Testis (tissue), 3 donors: ENCODE measurements around the gene DMD. TPM values are rescaled to one million over a fixed set of nuclear protein-coding genes. Genes with fewer than 3 reads are reported as not detected.

Source experiments
- DNase-seq: peaks from one replicate; pipeline ENCODE4 v3.0.0-alpha.2; 2019
- H3K27ac ChIP-seq, 2 donors: fragments of 200-600 bp; sonication (generic); one replicate each; pipeline ENCODE4 v1.5.1; 2019
- H3K27me3 ChIP-seq: fragments of 200-600 bp; sonication (generic); one replicate; pipeline ENCODE4 v1.5.1; 2019
- H3K36me3 ChIP-seq: fragments of 200-600 bp; sonication (generic); one replicate; pipeline ENCODE4 v1.5.1; 2017; ENCODE audit warnings: low read depth; ENCODE audit errors: missing control alignments
- H3K4me1 ChIP-seq: fragments of 200-600 bp; sonication (generic); one replicate; pipeline ENCODE4 v1.5.1; 2019
- H3K4me3 ChIP-seq, 2 donors: fragments of 200-600 bp; sonication (generic); one replicate each; pipeline ENCODE4 v1.5.1; 2017 to 2019
- H3K9me3 ChIP-seq: fragments of 200-600 bp; sonication (generic); one replicate; pipeline ENCODE4 v1.5.1; 2017
- POLR2A ChIP-seq: fragments of 450-650 bp; IDR thresholded peaks from one replicate; pipeline ENCODE4 v1.6.1; 2017; ENCODE audit warnings: antibody characterized with exemption, mild to moderate bottlenecking, moderate library complexity
- WGBS, 2 donors: methylation state at CpG; one replicate each; pipeline ENCODE4 v1.1.5; 2018; 5-methylcytosine and 5-hydroxymethylcytosine counted together
- intact Hi-C: fragments of 100-400 bp; cut with DNase I; formaldehyde crosslinking; loops from one replicate; pipeline ENCODE4 v1.15.1; 2023; ENCODE audit warnings: low total_unique reads
- polyA plus RNA-seq: library from polyadenylated mRNA; stranded (reverse); fragments of 350-450 nt; fragmentation: Illumina TruSeq; extraction: RNeasy Lipid Tissue Mini Kit (QIAGEN cat#74804); gene quantifications from one replicate; pipeline ENCODE4 v1.2.3, GENCODE V29; 2014; ENCODE audit warnings: low read depth, low replicate concordance; ENCODE audit not compliant: insufficient read depth
- total RNA-seq, 2 donors: library from RNA; depleted of rRNA; stranded (reverse); fragments of >200 nt; gene quantifications; one replicate each; pipeline ENCODE4 v1.2.3, GENCODE V29; 2016
- TF ChIP-seq, protein P1 (sequence below), 3 experiments: fragments of 450-650 bp in 2 of 3; fragments of 200-600 bp in 1 of 3; sonication (generic) in 1 of 3; IDR thresholded peaks; one replicate each; pipeline ENCODE4 v1.5.1; 2016 to 2019; ENCODE audit warnings: antibody characterized with exemption in 3 of 3, mild to moderate bottlenecking in 2 of 3, moderate library complexity in 1 of 3

DMD gene
- total and polyA plus RNA-seq, 3 donors from 2014 or later = 11.3 to 34.1 (median 24.2) TPM

GRCh38 chrX:31200430-31200829 lies 2010.9 kb downstream of the DMD start:
- H3K36me3 ChIP-seq = no peaks in the 10 kb centered on the region
- WGBS, 2 donors = 62 to 77% methylated on average over 1 of the region's 1 CpG
- H3K27ac ChIP-seq = no peak overlapping the region
- no peak overlapping the region for H3K4me3 ChIP-seq
- H3K27me3 ChIP-seq = no peaks in the 10 kb centered on the region
- intact Hi-C loops = no loop called here
- H3K4me1 ChIP-seq = no peaks in the 10 kb centered on the region
- TF ChIP-seq POLR2A = no peak
- DNase-seq = no peak
- no peaks in the 10 kb centered on the region for H3K9me3 ChIP-seq

DNA sequence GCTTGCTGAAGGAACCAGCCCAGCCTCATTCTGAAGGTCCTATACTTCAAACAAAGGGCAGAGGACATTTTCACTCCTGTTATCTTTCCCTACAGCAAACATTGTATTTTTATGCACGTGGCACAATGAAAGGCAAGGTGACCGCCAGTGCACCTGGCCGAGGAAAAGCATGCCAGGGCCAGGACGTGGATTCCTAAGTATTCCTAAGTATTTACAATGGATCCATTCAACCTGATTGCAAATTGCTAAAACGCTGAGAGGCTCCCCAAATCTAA lies 2011.6 kb downstream of the DMD start:
- Histone ChIP-seq H3K4me1 (no peaks in the 10 kb centered on the region), H3K27ac (no peak overlapping the region), H3K4me3 (no peak overlapping the region), H3K27me3 (no peaks in the 10 kb centered on the region), H3K9me3 (no peaks in the 10 kb centered on the region), H3K36me3 (no peaks in the 10 kb centered on the region)
- TF ChIP-seq POLR2A = no peak
- TF ChIP-seq, protein P1, sequence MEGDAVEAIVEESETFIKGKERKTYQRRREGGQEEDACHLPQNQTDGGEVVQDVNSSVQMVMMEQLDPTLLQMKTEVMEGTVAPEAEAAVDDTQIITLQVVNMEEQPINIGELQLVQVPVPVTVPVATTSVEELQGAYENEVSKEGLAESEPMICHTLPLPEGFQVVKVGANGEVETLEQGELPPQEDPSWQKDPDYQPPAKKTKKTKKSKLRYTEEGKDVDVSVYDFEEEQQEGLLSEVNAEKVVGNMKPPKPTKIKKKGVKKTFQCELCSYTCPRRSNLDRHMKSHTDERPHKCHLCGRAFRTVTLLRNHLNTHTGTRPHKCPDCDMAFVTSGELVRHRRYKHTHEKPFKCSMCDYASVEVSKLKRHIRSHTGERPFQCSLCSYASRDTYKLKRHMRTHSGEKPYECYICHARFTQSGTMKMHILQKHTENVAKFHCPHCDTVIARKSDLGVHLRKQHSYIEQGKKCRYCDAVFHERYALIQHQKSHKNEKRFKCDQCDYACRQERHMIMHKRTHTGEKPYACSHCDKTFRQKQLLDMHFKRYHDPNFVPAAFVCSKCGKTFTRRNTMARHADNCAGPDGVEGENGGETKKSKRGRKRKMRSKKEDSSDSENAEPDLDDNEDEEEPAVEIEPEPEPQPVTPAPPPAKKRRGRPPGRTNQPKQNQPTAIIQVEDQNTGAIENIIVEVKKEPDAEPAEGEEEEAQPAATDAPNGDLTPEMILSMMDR (IDR thresholded peaks at IDR 0.05) = no peak
- intact Hi-C loops = no loop called here
- WGBS, 2 donors = 73% methylated on average over 5 of the region's 5 CpGs
- no peak for DNase-seq

DNA sequence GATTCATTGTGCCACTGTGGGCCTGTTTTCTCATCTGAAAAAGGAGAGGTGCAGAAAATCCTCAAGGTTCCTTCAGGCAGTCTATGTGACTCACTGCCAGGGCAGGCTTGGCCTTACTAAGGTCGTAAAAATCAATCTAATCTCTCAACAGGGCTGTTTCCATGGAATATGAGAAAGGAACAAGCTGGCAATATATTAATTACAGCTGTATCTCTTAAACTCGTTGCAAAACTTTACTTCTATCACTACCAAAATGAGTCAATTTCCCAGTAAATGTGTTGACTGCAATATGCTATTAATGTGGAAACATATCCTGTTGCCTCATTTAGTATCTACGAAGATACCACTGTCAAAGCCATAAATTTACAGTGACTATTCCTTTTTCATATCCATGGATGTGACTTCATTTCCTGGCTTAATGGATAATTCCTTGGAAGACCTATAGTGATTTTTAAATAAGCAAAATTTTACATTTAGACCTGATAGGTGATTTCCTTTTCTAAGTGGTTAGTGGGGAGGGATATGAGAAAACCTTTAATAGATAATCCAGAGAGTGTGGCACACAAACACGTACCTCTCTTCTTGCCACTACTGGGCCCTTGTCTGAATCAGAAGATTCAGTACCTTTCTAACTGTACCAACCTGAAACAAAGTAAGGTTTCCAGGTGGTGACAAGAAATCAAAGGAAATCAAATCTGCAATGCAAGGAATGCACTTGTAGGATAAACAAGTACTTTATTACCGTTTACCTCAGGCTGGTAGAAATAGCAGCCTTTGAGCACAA lies 2012.1 kb downstream of the DMD start:
- Histone ChIP-seq H3K9me3 (no peaks in the 10 kb centered on the region), H3K36me3 (no peaks in the 10 kb centered on the region), H3K4me3 (no peak overlapping the region), H3K4me1 (no peaks in the 10 kb centered on the region), H3K27me3 (no peaks in the 10 kb centered on the region), H3K27ac (no peak overlapping the region)
- no peak for TF ChIP-seq POLR2A
- TF ChIP-seq, protein P1 (IDR thresholded peaks at IDR 0.05) = no peak
- intact Hi-C loops = no loop called here
- WGBS, 2 donors = 48 to 74% methylated on average over 5 of the region's 5 CpGs
- no peak for DNase-seq

GRCh38 chrX:31190221-31190975 lies 2021.0 kb downstream of the DMD start:
- Histone ChIP-seq H3K9me3 (no peaks in the 10 kb centered on the region), H3K4me3 (no peak overlapping the region), H3K36me3 (no peaks in the 10 kb centered on the region), H3K27ac (no peak overlapping the region), H3K27me3 (no peaks in the 10 kb centered on the region), H3K4me1 (no peaks in the 10 kb centered on the region)
- 30 to 50% methylated on average over 8 to 10 of the region's 11 CpGs for WGBS, 2 donors
- DNase-seq = no peak
- TF ChIP-seq, protein P1 (IDR thresholded peaks at IDR 0.05) = no peak
- no peak for TF ChIP-seq POLR2A
- intact Hi-C loops = no loop called here

- H3K27me3 ChIP-seq = no peaks in the 10 kb centered on the region
- H3K9me3 ChIP-seq = no peaks in the 10 kb centered on the region
- H3K4me3 ChIP-seq = no peak overlapping the region
- intact Hi-C loops = no loop called here
- no peak for DNase-seq
- no peaks in the 10 kb centered on the region for H3K36me3 ChIP-seq
- 84 to 93% methylated on average over 3 of the region's 3 CpGs for WGBS, 2 donors
- TF ChIP-seq, protein P1 (IDR thresholded peaks at IDR 0.05) = no peak
- TF ChIP-seq POLR2A = no peak
- no peak overlapping the region for H3K27ac ChIP-seq
- no peaks in the 10 kb centered on the region for H3K4me1 ChIP-seq
Observed at GRCh38 chrX:31186693-31187338, 2024.5 kb downstream of the DMD start.
